Suppressor macrophage (primary cell): ENCODE measurements around the gene COL23A1.
A peak's percentile ranks its signal among the peaks of the same experiment; 100 is the strongest.

ENCODE experiments used
- DNase-seq, 4 experiments: peaks; one replicate each; pipeline ENCODE4 v3.0.0-alpha.2; 2020 to 2022

COL23A1 gene

GRCh38 chr5:178218237-178218776 is 371.9 kb downstream of the COL23A1 start:
- DNase-seq = no peak

GRCh38 chr5:178216779-178217178 is 373.4 kb downstream of the COL23A1 start:
- DNase-seq = no peak

GRCh38 chr5:178216088-178216534 is 374.1 kb downstream of the COL23A1 start:
- DNase-seq = no peak

- peak in 1 of 4 experiments; percentile 30 for DNase-seq
Measured at GRCh38 chr5:178215280-178216002, 374.8 kb downstream of the COL23A1 start.

GRCh38 chr5:178214160-178214803 is 375.9 kb downstream of the COL23A1 start:
- DNase-seq = no peak

- no peak for DNase-seq
Measured at GRCh38 chr5:178213748-178214151, 376.4 kb downstream of the COL23A1 start.

GRCh38 chr5:178213003-178213461 is 377.2 kb downstream of the COL23A1 start:
- no peak for DNase-seq

GRCh38 chr5:178212241-178213002 is 377.8 kb downstream of the COL23A1 start:
- DNase-seq = no peak

GRCh38 chr5:178211095-178212048 is 378.8 kb downstream of the COL23A1 start:
- no peak for DNase-seq

- DNase-seq = no peak
Measured at GRCh38 chr5:178210686-178211085, 379.5 kb downstream of the COL23A1 start.

- no peak for DNase-seq
Measured at GRCh38 chr5:178210073-178210535, 380.1 kb downstream of the COL23A1 start.

- DNase-seq = no peak
Measured at GRCh38 chr5:178209334-178210072, 380.7 kb downstream of the COL23A1 start.

GRCh38 chr5:178208540-178209227 is 381.5 kb downstream of the COL23A1 start:
- no peak for DNase-seq

- no peak for DNase-seq
Measured at GRCh38 chr5:178207917-178208280, 382.3 kb downstream of the COL23A1 start.

GRCh38 chr5:178207183-178207916 is 382.8 kb downstream of the COL23A1 start:
- DNase-seq = no peak

GRCh38 chr5:178206166-178207101 is 383.8 kb downstream of the COL23A1 start:
- DNase-seq = no peak

- DNase-seq = no peak
Measured at GRCh38 chr5:178205749-178206047, 384.5 kb downstream of the COL23A1 start.

GRCh38 chr5:178204935-178205748 is 385.1 kb downstream of the COL23A1 start:
- peak; percentile 81 to 96 (median 90) for DNase-seq
